K562 (cell line): ENCODE data around the gene TMEM214.

ENCODE experiments used
- EP300 ChIP-seq: IDR thresholded peaks from 2 replicates; pipeline ENCODE4 v1.6.1; 2012; ENCODE audit warnings: low read length, improper control_type of control experiment
- HDGF ChIP-seq: fragments of 450-650 bp; IDR thresholded peaks from 2 replicates; pipeline ENCODE4 v1.6.1; 2016
- MGA ChIP-seq: fragments of 450-650 bp; IDR thresholded peaks from 2 replicates; pipeline ENCODE4 v1.6.1; 2016; ENCODE audit warnings: mild to moderate bottlenecking, moderate library complexity
- MYC ChIP-seq, 2 experiments: fragments of 250-450 bp in 1 of 2; sonication (Bioruptor Pico) in 1 of 2; IDR thresholded peaks; 2 replicates each; pipeline versions ENCODE4 v1.5.1 to v1.6.1; 2012 to 2021; ENCODE audit warnings: low read depth in 2 of 2, borderline replicate concordance in 1 of 2, improper control_type of control experiment in 1 of 2, low read length in 1 of 2, mild to moderate bottlenecking in 1 of 2, moderate library complexity in 1 of 2
- SMAD3 ChIP-seq: fragments of 450-650 bp; formaldehyde crosslinking; conservative IDR thresholded peaks from 2 replicates; pipeline ENCODE4 v1.4.0; 2020; ENCODE audit warnings: mild to moderate bottlenecking
- SP1 ChIP-seq: sonication (generic); formaldehyde crosslinking; IDR thresholded peaks from 2 replicates; pipeline ENCODE4 v1.8.1; 2022; ENCODE audit warnings: mild to moderate bottlenecking, missing genetic modification reagents
- TAF1 ChIP-seq: IDR thresholded peaks from 2 replicates; pipeline ENCODE4 v1.6.1; 2011; ENCODE audit warnings: mild to moderate bottlenecking, low read length, moderate library complexity; ENCODE audit not compliant: insufficient read depth, control insufficient read depth, severe bottlenecking; ENCODE audit errors: extremely low read depth
- ZNF134 ChIP-seq: fragments of 250-450 bp; sonication (Bioruptor Pico); conservative IDR thresholded peaks from 2 replicates; pipeline ENCODE4 v1.4.0; 2020
- ZNF232 ChIP-seq: sonication (generic); formaldehyde crosslinking; IDR thresholded peaks from 2 replicates; pipeline ENCODE4 v1.8.0; 2022; ENCODE audit warnings: mild to moderate bottlenecking, missing genetic modification reagents
- TF ChIP-seq, protein P1 (sequence below), 3 experiments: IDR thresholded peaks in 2 of 3; conservative IDR thresholded peaks in 1 of 3; 2 replicates each; pipeline ENCODE4 v1.5.1; 2011 to 2012; ENCODE audit warnings: low read length in 3 of 3, mild to moderate bottlenecking in 3 of 3, control low read depth in 2 of 3, improper control_type of control experiment in 1 of 3, inconsistent platforms in 1 of 3, low read depth in 1 of 3, mixed read lengths in 1 of 3, moderate library complexity in 1 of 3; ENCODE audit not compliant: insufficient read depth in 2 of 3

DNA sequence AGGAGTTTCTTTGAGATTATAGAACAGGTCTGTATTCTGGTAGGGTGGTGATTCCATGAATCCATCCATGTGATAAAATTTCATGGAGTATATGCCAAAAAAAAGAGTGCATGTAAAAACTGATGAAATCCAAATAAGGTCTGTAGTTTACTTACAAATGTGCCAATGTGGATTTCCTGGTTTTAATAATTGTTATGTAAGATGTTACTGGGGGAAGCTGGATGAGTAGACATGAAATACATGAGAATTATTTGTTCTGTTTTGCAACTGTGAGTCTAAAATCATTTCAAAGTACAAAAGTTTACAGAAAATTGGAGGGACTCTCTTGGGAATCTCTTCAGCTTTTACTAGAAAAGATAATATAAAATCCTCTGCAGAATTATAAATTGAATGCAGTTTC lies 23.7 kb upstream of the TMEM214 start:
- TF ChIP-seq SMAD3 (CRISPR knock-in tag) = no peak
- TF ChIP-seq, protein P1, sequence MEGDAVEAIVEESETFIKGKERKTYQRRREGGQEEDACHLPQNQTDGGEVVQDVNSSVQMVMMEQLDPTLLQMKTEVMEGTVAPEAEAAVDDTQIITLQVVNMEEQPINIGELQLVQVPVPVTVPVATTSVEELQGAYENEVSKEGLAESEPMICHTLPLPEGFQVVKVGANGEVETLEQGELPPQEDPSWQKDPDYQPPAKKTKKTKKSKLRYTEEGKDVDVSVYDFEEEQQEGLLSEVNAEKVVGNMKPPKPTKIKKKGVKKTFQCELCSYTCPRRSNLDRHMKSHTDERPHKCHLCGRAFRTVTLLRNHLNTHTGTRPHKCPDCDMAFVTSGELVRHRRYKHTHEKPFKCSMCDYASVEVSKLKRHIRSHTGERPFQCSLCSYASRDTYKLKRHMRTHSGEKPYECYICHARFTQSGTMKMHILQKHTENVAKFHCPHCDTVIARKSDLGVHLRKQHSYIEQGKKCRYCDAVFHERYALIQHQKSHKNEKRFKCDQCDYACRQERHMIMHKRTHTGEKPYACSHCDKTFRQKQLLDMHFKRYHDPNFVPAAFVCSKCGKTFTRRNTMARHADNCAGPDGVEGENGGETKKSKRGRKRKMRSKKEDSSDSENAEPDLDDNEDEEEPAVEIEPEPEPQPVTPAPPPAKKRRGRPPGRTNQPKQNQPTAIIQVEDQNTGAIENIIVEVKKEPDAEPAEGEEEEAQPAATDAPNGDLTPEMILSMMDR (IDR thresholded peaks at IDR 0.05 in 2 of 3, conservative IDR thresholded peaks at IDR 0.05 in 1 of 3; ENCODE audit: insufficient read depth in 2 of 3, low read depth in 1 of 3, low read length in 3 of 3) = no peak
- no peak for TF ChIP-seq SP1
- TF ChIP-seq ZNF134 = no peak
- no peak for TF ChIP-seq HDGF
- no peak for TF ChIP-seq ZNF232 (CRISPR knock-in tag)
- TF ChIP-seq MYC (IDR thresholded peaks at IDR 0.05; ENCODE audit: low read depth, low read length) = no peak
- no peak for TF ChIP-seq MYC (CRISPR knock-in tag; IDR thresholded peaks at IDR 0.05; ENCODE audit: borderline replicate concordance, low read depth)
- no peak for TF ChIP-seq EP300
- TF ChIP-seq TAF1 = no peak
- TF ChIP-seq MGA = no peak
